Mesendoderm (in vitro differentiated cells): ENCODE data around the gene FPR1.

Experiments used
- DNase-seq: peaks from one replicate; pipeline ENCODE4 v3.0.0; 2013
- H2AK5ac ChIP-seq: 2 replicates; pipeline ENCODE4 v1.6.1; 2013; ENCODE audit warnings: low read length, inconsistent platforms
- H2BK120ac ChIP-seq: 2 replicates; pipeline ENCODE4 v1.6.1; 2013; ENCODE audit warnings: low read depth, mild to moderate bottlenecking, low read length, moderate library complexity, mixed read lengths
- H2BK15ac ChIP-seq: replicated peaks from 2 replicates; pipeline ENCODE4 v1.6.1; 2013; ENCODE audit warnings: low read depth, mild to moderate bottlenecking, moderate library complexity
- H2BK5ac ChIP-seq: 2 replicates; pipeline ENCODE4 v1.6.1; 2013; ENCODE audit warnings: low read length, inconsistent platforms
- H3K18ac ChIP-seq: 2 replicates; pipeline ENCODE4 v1.6.1; 2013; ENCODE audit warnings: mild to moderate bottlenecking, low read length, mixed read lengths
- H3K23ac ChIP-seq: one replicate; pipeline ENCODE4 v1.6.1; 2013; ENCODE audit warnings: low read length
- H3K27ac ChIP-seq: 2 replicates; pipeline ENCODE4 v1.5.1; 2013; ENCODE audit warnings: low read depth, mild to moderate bottlenecking, inconsistent platforms, low read length, moderate library complexity
- H3K27me3 ChIP-seq: 2 replicates; pipeline ENCODE4 v1.6.1; 2013; ENCODE audit warnings: low read length, control low read depth, mild to moderate bottlenecking, inconsistent platforms; ENCODE audit not compliant: insufficient read depth, poor library complexity
- H3K36me3 ChIP-seq: 2 replicates; pipeline ENCODE4 v1.6.1; 2013; ENCODE audit warnings: low read length, inconsistent platforms; ENCODE audit not compliant: control insufficient read depth, insufficient read depth
- H3K4ac ChIP-seq: one replicate; pipeline ENCODE4 v1.6.1; 2013; ENCODE audit warnings: low read depth, mild to moderate bottlenecking, low read length, moderate library complexity
- H3K4me1 ChIP-seq: 2 replicates; pipeline ENCODE4 v1.6.1; 2013; ENCODE audit warnings: low read depth, low read length, inconsistent platforms; ENCODE audit not compliant: control insufficient read depth
- H3K4me2 ChIP-seq: 2 replicates; pipeline ENCODE4 v1.6.1; 2013; ENCODE audit warnings: low read length
- H3K4me3 ChIP-seq: 2 replicates; pipeline ENCODE4 v1.5.1; 2013; ENCODE audit warnings: mild to moderate bottlenecking, low read length
- H3K56ac ChIP-seq: one replicate; pipeline ENCODE4 v1.6.1; 2013; ENCODE audit warnings: low read length
- H3K79me1 ChIP-seq: 2 replicates; pipeline ENCODE4 v1.6.1; 2013; ENCODE audit warnings: low read length, inconsistent platforms
- H3K79me2 ChIP-seq: 2 replicates; pipeline ENCODE4 v1.6.1; 2013; ENCODE audit warnings: mild to moderate bottlenecking, low read length; ENCODE audit not compliant: control insufficient read depth, insufficient read depth
- H3K9ac ChIP-seq: 2 replicates; pipeline ENCODE4 v1.6.1; 2013; ENCODE audit warnings: low read length, inconsistent platforms
- H4K5ac ChIP-seq: one replicate; pipeline ENCODE4 v1.6.1; 2013; ENCODE audit warnings: low read length
- H4K8ac ChIP-seq: one replicate; pipeline ENCODE4 v1.6.1; 2013; ENCODE audit warnings: low read depth, mild to moderate bottlenecking, control low read depth, low read length, moderate library complexity
- WGBS: extraction: QIAGEN DNeasy Blood & Tissue Kit; methylation state at CpG from one replicate; pipeline ENCODE4 v1.1.7; 2013; ENCODE audit warnings: low lambda C conversion rate, missing lambda C conversion rate; ENCODE audit not compliant: insufficient coverage; ENCODE audit errors: extremely low coverage; 5-methylcytosine and 5-hydroxymethylcytosine counted together

Gene FPR1

DNA sequence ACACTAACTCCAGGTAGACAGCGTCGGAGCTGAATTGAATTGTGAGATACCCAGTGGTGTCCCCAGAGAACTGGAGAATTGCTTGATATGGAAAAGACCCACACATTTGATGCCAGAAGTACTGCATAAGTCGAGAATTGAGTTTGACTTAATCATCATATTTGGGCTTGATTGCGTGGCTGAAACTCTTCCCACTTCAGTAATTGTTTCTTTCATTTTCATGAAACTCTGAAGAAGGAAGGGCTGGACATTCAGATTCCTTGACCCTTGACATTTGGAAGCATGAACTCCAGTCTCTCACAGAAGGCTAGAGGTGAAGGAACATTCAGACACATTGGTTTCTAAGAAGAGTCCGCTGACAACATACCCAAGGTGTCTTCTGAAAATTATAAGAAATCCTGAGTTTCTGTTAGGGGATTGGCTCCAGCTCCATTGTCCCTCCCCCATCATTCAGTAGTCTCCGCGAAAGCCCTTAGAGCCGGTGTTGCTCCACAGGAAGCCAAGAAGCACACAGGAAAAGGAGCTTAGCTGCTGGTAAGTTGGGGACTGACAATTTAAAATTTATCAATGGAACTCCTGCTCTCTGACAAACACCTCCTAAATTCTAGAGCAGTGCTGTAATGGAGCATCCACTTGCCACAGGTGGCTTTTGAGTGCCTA is 9.1 kb upstream of the FPR1 start, which contains the start of gene FPR2:
Gene FPR2, plus strand, starts transcription at position 484 of the 660 bp plus-strand sequence. CDS start 7,479 bp downstream, outside the sequence.
- H3K9ac ChIP-seq: no peak within 1 kb of the TSS
- no peaks in the 10 kb centered on the region for H3K4me1 ChIP-seq
- H3K18ac ChIP-seq: no peak within 1 kb of the TSS
- peak; percentile 14 for DNase-seq
- no peak within 1 kb of the TSS for H2BK120ac ChIP-seq
- no peak within 1 kb of the TSS for H3K4me3 ChIP-seq
- no peak within 1 kb of the TSS for H4K8ac ChIP-seq
- H2BK5ac ChIP-seq: no peak within 1 kb of the TSS
- H3K4me2 ChIP-seq: no peak within 1 kb of the TSS
- no peak within 1 kb of the TSS for H3K27ac ChIP-seq
- H3K23ac ChIP-seq: no peak within 1 kb of the TSS
- no peaks in the 10 kb centered on the region for H3K36me3 ChIP-seq
- no peak within 1 kb of the TSS for H3K56ac ChIP-seq
- no peaks in the 10 kb centered on the region for H3K27me3 ChIP-seq
- H3K79me1 ChIP-seq: no peaks in the 10 kb centered on the region
- H4K5ac ChIP-seq: no peak within 1 kb of the TSS
- H3K79me2 ChIP-seq: no peaks in the 10 kb centered on the region
- H2AK5ac ChIP-seq: no peak within 1 kb of the TSS
- H3K4ac ChIP-seq: no peak within 1 kb of the TSS
- H2BK15ac ChIP-seq: no peak within 1 kb of the TSS
- WGBS: no CpG with 5 or more reads among the region's 8 CpGs

DNA sequence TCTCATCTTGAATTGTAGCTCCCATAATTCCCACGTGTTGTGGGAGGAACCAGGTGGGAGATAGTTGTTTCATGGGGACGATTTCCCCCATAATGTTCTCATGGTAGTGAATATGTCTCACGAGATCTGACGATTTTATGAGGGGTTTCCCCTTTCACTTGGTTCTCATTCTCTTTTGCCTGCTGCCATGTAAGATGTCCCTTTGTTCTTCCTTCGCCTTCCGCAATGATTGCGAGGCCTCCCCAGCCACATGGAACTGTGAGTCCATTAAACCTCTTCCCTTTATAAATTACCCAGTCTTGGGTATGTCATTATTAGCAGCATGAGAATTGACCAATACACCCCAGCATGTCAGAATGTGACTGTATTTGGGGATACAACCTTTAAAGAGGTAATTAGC is 3.9 kb upstream of the FPR1 start:
- H3K4ac ChIP-seq: no peak overlapping the region
- no peak overlapping the region for H3K23ac ChIP-seq
- H3K79me1 ChIP-seq: no peaks in the 10 kb centered on the region
- H3K36me3 ChIP-seq: no peaks in the 10 kb centered on the region
- no CpG with 5 or more reads among the region's 7 CpGs for WGBS
- H2AK5ac ChIP-seq: no peak overlapping the region
- no peak overlapping the region for H3K18ac ChIP-seq
- H3K4me3 ChIP-seq: no peak overlapping the region
- no peaks in the 10 kb centered on the region for H3K4me1 ChIP-seq
- H4K5ac ChIP-seq: no peak overlapping the region
- H3K9ac ChIP-seq: no peak overlapping the region
- no peak overlapping the region for H3K4me2 ChIP-seq
- H2BK15ac ChIP-seq: no peak overlapping the region
- no peak for DNase-seq
- H3K27ac ChIP-seq: no peak overlapping the region
- H4K8ac ChIP-seq: no peak overlapping the region
- H2BK120ac ChIP-seq: no peak overlapping the region
- no peak overlapping the region for H3K56ac ChIP-seq
- no peaks in the 10 kb centered on the region for H3K79me2 ChIP-seq
- H3K27me3 ChIP-seq: no peaks in the 10 kb centered on the region
- H2BK5ac ChIP-seq: no peak overlapping the region

DNA sequence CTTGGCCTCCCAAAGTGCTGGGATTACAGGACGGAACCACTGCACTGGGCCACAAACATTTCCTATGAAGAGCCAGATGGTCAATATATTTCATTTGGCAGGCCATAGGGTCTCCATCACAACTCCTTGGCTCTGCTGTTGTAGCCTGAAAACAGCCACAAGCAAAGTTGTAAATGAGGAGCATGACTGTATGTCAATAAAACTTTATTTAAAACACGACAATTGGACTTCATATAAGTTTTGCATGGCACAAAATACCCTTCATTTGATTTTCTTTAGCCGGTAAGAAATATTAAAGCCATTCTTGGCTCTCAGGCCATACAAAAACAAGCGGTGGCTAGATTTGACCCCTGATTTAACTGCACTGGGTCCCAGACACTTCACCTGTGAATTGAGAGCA is 3.1 kb upstream of the FPR1 start:
- Histone ChIP-seq H3K36me3 (no peaks in the 10 kb centered on the region), H3K79me2 (no peaks in the 10 kb centered on the region), H4K8ac (no peak overlapping the region), H3K56ac (no peak overlapping the region), H2BK120ac (no peak overlapping the region), H3K4me3 (no peak overlapping the region), H4K5ac (no peak overlapping the region), H3K23ac (no peak overlapping the region), H3K9ac (no peak overlapping the region), H3K79me1 (no peaks in the 10 kb centered on the region), H3K4me1 (no peaks in the 10 kb centered on the region), H3K18ac (no peak overlapping the region), H3K27ac (no peak overlapping the region), H2BK15ac (no peak overlapping the region), H3K4me2 (no peak overlapping the region), H2BK5ac (no peak overlapping the region), H2AK5ac (no peak overlapping the region), H3K27me3 (no peaks in the 10 kb centered on the region), H3K4ac (no peak overlapping the region)
- DNase-seq: no peak
- WGBS: no CpG with 5 or more reads among the region's 4 CpGs

DNA sequence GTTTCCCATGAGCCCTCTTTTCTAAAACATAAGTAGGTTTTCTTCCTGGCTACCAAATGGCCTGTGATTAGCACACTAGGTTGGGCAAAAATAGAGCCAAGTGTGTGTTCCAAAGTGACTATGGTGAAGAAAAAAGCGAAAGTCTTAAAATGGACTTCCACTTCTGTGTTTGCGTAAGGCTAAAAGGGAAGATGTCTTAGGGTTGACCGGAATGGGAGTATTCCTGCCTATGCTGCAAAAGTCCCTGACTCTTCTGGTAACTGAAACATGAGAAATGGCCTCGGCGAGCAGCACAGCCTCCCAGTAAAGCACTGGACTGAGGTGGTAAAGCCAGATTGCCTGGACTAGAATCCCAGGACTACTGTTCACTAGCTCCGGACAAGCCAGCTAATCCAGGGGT is 2.4 kb upstream of the FPR1 start:
- Histone ChIP-seq H3K56ac (no peak overlapping the region), H2BK15ac (no peak overlapping the region), H3K18ac (no peak overlapping the region), H3K27me3 (no peaks in the 10 kb centered on the region), H3K4me3 (no peak overlapping the region), H3K23ac (no peak overlapping the region), H3K4me1 (no peaks in the 10 kb centered on the region), H3K4ac (no peak overlapping the region), H4K5ac (no peak overlapping the region), H3K4me2 (no peak overlapping the region), H2AK5ac (no peak overlapping the region), H3K36me3 (no peaks in the 10 kb centered on the region), H3K79me1 (no peaks in the 10 kb centered on the region), H3K27ac (no peak overlapping the region), H4K8ac (no peak overlapping the region), H3K79me2 (no peaks in the 10 kb centered on the region), H3K9ac (no peak overlapping the region), H2BK5ac (no peak overlapping the region), H2BK120ac (no peak overlapping the region)
- WGBS: no CpG with 5 or more reads among the region's 6 CpGs
- no peak for DNase-seq

DNA sequence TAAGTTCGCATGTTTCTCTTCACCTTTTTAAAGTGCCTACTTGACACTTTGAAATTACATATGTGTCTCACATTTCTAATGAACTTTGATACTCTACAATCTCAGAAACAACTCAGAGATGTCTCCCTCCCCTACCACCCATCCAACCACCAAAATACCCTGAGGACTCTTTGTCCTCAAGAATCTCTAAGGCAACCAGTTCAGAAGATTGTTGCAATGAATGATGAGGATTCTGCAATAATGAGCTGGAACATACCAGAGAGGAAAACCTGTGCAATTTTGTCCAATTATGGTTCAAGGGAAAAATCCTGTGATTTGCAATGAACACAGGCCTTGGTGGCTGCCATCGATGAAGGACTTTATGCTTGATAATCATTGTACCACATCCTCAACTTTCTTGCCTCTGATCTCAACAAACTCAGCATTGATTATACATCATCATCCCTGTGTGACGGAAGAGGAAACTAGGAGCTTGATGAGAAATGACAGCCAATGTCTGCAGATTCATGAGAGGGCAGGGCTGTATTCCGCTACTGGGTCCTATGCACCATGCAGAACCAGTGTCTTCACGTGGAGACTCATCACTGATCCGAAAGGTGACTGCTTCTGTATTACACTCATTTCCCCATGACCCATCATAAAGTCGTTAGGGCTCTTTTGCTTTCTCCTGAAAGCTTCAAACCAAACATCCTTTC is 1.1 kb downstream of the FPR1 start:
- H3K4me3 ChIP-seq: no peak overlapping the region
- no peak for DNase-seq
- no peaks in the 10 kb centered on the region for H3K79me1 ChIP-seq
- no peak overlapping the region for H4K5ac ChIP-seq
- no peak overlapping the region for H3K4ac ChIP-seq
- no peaks in the 10 kb centered on the region for H3K4me1 ChIP-seq
- H3K27ac ChIP-seq: no peak overlapping the region
- no peak overlapping the region for H3K9ac ChIP-seq
- no peaks in the 10 kb centered on the region for H3K79me2 ChIP-seq
- H3K27me3 ChIP-seq: no peaks in the 10 kb centered on the region
- H2BK5ac ChIP-seq: no peak overlapping the region
- no peak overlapping the region for H4K8ac ChIP-seq
- H2AK5ac ChIP-seq: no peak overlapping the region
- H2BK15ac ChIP-seq: no peak overlapping the region
- no peak overlapping the region for H3K18ac ChIP-seq
- no peaks in the 10 kb centered on the region for H3K36me3 ChIP-seq
- H2BK120ac ChIP-seq: no peak overlapping the region
- whole genome bisulfite sequencing: no CpG with 5 or more reads among the region's 7 CpGs
- no peak overlapping the region for H3K23ac ChIP-seq
- H3K56ac ChIP-seq: no peak overlapping the region
- H3K4me2 ChIP-seq: no peak overlapping the region
